NCI-H2196 treated with DMSO at 0.1 percent for 48 hours (cell line): ENCODE measurements around the gene UBL4B.

ENCODE experiments used
- DNase-seq: peaks from one replicate; lab custom pipeline; 2025; ENCODE audit not compliant: unreplicated experiment; lab: John Stamatoyannopoulos, UW

Gene UBL4B

DNA sequence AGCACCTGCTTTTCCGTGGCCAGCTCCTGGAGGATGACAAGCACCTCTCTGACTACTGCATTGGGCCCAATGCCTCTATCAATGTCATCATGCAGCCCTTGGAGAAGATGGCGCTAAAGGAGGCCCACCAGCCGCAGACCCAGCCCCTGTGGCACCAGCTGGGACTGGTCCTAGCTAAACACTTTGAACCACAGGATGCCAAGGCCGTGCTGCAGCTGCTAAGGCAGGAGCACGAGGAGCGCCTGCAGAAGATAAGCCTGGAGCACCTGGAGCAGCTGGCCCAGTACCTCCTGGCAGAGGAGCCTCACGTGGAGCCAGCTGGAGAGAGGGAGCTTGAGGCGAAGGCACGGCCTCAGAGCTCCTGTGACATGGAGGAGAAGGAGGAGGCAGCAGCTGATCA lies 413 bp downstream of the UBL4B start:
- peak; percentile 70 for DNase-seq

DNA sequence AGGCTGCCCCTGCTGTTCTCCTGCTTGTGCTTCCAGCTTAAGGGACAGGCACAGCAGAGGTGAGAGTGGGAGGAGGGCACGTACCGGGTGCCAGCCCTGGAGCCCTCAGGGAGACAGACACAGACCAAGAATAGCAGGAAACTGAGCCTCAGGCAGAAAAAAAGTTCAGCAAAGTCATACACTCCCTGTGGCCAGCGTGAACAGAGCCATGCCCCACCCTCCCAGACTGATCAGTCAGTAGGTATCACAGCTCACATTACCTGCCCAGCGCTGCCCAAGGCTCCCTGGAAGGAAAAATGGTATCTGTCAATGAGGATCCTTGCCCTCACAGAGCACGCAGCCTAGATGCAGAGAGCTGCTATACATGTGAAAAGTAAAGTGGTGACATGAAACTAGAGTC lies 1.3 kb downstream of the UBL4B start:
- no peak for DNase-seq

DNA sequence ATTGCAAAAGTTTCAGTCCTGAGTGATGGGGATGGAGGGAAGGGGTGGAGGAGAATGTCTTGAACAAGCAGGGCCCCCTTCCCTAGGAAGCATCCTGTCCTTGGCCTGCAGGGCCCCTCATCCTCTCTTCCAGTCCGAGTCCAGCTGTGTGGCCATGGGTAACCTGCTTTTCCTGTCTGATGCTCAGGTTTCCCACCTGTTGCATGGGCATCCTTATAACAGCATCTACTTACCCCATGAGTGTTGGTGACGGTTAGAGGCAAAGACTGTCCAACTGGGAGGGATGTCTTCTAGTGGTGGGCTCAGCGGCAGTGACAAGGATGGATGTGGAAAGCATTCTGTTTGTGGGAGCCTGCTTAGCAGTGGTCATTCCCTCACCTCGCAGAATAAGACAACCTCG lies 1.9 kb downstream of the UBL4B start:
- no peak for DNase-seq

DNA sequence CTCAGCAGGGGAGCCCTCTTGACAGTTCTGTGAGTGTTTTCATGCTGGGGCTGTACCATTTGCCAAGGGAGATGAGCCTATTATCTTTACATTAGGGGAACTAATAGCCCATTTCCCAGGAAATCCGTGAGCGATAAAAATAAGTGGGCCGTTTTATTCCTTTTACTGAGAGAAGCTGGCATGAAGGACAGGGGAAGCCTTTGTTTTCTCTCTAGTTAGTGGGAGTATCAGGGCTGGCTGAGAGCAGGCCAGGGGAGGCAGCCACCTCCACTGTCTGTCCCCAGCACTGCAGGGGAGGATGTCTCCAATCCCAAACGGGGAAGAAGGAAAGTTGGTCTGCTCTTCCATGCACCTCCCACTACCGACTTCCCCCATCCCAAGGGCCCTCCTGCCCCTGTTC lies 2.5 kb downstream of the UBL4B start:
- no peak for DNase-seq

DNA sequence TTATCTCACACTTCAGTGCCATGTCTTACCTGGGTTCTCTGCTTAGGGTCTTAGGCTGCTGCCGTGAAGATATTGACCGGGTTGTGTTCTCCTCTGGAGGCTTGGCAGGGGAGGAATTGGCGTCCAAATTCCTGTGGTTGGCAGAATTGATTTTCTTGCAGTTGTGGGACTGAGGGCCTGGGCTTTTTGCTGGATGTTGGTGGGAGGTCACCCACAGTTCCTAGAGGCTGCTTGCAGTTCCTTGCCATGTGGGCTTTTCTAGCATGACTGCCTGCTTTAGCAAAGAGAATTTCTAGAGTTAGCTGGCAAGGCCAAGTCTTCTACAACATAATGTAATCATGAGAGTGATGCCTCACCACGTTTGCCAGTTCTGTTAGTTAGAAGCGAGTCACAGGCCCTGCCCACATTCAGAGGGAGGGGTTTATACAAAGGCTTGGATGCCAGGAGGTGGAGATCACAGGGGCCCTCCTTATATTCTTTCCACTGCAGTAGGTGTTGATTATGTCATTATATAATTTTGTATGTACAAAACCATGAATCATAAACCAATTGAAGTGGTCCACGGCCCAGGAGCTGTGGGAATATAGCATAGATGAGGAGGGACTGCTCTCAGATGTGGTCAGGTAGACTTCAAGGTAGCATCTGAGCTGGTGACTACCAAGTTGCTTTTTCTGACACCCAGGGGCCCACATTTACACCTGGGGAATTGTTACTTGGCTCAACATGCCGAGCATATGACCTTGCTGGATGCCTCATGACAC lies 6.6 kb downstream of the UBL4B start:
- DNase-seq: no peak

DNA sequence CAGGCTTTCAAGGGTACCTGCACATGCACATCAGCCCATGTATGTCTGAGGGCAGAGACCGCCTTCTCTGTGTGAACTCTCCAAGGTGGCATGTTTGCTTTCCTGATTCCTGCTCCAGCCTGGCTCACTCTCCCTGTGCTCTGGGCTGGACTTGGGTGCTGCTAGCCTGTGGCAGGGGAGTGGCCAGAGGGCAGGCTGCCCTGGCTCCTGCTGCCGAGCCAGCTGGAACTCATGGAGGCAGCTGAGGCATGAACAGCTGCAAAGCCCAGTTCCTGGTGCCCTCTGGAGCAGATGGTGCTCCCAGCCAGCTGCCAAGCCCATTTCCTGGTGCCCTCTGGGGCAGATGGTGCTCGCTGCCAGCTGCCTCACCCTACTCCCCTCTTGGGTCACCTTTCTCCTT lies 7.6 kb downstream of the UBL4B start:
- DNase-seq: peak; percentile 72

DNA sequence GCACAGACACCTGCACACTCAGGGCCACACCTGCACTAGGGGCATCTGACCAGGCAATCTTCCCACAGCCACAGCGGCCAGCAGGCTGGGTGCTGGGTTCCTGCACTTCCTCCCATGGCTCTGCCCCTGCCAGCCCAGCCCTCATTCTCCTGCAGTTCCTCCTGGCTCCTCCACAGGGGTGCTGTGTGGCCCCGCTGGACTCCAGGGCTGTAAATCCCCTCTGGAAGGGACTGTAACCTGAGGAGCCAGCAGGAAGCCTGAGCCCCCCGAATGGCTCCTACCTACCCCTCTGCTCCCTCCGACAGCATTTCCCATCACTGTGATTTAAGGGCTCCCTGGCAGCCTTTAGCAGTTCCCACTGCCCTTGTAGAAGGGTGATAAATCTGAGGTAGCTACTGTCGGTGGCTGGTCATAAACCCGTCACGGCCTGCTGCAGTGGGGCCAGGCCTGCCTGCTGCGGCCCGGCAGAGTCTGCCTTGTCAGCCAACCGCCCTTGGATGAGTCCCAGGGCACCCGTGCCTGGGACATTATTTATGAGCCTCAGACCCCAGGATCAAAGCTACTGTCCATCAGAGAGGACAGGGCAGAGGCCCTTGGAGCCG lies 8.8 kb downstream of the UBL4B start:
- no peak for DNase-seq

DNA sequence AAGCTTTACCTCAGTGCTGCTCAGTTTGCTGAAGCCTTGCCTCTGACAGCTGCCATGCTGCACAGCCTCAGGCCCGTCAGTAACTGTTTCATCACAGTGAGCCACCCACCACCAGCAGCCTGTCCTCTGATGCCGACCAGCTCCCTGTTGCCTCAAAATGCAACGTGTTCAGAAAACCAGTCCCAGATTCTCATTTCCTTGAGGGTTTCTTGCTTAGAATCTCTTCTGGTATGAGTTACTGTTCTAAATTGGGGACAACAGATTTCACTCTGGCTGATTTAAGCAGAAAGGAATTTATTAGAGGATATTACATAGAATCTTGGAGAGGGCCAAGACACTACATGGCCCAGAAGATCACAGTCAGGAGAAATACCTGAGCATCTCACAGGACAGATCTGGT lies 11.0 kb downstream of the UBL4B start:
- DNase-seq: no peak

DNA sequence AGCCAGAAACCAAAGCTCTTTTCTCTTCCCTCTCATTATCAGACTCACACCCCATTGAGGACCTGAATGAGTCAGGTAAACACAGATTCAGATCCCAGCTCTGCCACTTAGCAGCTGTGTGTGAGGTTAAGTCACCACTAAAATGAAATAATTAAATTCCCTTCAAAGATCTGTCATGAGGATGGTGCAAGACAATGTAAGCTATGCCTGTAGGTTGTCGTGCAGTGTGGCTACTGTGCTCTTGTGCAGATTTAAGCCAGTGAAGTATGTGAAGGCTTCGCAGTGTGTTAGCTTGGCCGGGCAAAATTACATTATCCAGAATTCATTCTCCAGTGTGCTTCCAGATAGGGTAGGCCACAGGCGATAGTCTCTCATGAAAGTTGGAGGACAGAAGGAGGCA lies 13.6 kb downstream of the UBL4B start:
- no peak for DNase-seq

DNA sequence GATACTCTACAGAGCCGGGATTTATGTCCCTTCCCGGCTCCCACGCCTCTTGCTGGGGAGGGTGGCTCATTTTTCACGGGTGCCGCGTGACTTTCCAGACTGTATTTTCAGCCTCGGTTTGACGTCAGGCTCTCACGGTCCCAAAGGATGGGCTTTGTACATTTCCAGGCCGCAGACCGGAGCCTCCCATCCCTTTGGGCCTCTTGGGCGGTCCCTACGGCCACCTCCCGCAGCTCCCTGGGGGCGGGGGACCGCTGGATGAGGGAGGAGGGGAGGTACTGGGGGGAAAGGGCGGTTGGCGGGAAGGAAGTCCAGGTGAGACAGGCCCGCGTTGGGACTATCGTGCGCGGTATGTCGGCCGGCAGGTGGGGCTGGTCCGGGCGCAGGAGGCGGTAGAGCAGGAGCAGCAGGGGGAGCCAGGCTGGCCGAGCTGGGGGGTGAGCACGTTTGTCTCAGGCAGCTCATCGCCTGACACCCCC lies 17.9 kb downstream of the UBL4B start:
- no peak for DNase-seq

DNA sequence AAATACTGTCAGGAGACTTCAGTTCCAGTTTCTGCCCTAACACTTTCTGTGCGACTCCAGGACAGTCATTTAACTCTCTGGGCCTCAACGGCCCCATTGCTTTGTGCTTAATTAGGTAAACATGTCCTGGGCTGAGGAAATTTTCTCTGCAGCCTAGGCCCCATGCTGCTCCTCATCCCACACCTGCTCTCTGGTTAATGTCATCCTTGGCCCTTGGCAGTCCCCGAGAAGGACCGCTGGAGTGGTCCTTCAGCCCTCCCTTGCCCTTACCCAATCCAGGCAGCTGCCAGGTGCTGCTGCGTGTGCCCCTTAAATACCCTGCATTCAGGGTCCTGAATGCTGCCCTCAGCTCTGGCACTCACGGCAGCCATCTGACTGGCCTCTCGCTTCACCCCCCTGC lies 18.7 kb downstream of the UBL4B start:
- no peak for DNase-seq

DNA sequence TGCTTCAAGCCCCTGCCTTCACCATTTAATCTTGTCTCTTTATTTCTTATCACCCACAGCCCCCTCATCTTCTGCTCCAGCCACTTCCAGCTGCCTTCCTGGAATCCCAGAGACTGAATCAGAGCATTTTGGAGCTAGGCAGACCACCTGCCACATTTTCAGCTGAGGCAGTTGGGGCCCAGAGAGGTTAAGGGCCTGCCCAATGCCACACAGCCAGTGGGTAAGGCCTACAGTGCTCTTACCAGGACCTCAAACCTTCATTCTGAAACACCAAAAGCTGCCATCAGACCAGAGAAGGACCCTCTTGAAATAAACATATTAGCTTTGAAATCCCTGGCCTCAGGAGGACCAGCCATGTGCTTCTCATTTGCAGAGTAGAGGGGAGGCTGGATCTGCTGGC lies 20.4 kb downstream of the UBL4B start:
- DNase-seq: no peak

DNA sequence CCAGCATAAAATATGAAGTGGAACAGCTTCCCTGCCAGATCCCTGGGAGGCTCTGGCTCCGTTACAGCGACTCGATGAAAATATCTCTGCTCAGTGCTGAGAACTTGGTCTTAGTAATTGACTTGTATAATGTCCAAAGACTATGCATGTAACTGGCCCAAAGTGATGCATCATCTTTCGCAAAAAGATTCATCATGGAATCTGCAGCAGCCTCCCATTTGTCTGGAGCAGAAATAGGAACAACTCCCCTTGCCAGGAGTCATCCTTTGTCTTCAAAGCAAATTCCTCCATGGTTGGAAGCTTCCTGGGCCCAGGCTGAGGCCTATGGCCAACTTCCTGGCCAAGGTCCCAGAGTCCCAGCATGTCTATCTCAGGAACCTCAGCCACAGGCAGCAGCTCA lies 21.2 kb downstream of the UBL4B start:
- DNase-seq: no peak

DNA sequence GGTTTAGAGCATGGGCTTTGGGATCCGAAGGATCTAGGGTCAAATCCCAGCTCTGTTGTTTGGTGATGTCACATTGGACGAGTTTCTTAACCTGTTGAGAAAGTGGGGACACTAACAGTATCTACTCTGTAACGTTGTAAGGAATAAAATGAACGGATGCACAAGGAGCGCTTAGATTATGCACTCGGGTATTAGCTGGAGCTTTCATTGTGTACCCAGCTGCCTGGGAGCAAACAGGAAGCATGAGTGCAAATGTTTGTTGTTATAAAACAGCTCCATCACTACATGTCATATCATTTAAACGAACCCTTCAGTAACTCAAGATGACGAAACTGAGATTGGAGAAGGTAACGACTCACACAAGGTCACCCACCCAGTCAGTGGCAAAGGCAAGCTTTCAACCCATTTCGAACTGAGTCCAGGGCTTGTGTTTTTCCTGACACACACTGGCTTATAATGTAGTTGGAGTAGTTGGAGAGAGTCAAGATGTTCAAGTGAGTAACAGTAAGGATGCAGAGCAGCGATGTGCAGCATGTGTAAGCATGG lies 21.9 kb downstream of the UBL4B start:
- peak; percentile 71 for DNase-seq

DNA sequence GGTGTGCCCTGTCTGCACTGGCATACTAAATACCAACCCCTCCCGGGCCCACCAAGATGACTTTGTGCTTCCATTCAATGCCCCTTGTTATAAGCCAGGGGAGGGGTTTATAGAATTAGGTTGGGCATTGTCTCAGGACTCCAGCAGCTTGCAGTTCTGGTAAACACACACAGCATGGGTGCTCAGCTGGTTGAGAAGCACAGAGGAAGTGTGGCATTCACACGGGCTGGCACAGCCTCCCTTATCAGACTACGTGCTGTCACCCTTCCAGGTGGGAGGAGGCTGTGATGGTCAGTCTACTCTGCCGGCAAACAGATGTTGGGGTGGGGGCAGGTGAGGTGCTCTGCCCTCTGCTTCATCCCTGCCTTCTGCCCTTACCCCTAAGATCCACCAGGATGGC lies 23.0 kb downstream of the UBL4B start:
- peak; percentile 74 for DNase-seq

DNA sequence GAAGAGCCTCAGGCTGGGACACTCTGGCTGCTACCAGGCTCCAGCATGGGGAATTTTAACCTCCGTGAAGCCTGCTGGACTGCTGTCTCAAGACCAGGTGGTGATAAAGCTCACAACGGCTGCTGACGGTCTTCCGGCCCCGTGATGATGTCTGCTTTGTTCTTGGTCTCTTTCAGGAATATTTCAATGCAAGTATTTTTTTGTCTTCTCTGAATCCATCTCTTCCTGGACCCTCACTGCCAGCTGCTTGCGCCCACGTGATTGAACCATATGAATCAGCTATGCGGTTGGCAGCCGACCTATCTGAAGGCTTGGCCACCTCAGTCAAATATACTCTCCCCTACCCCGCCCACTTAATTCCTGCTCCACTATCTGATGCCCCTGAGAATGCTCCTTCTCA lies 23.4 kb downstream of the UBL4B start:
- DNase-seq: peak; percentile 63

DNA sequence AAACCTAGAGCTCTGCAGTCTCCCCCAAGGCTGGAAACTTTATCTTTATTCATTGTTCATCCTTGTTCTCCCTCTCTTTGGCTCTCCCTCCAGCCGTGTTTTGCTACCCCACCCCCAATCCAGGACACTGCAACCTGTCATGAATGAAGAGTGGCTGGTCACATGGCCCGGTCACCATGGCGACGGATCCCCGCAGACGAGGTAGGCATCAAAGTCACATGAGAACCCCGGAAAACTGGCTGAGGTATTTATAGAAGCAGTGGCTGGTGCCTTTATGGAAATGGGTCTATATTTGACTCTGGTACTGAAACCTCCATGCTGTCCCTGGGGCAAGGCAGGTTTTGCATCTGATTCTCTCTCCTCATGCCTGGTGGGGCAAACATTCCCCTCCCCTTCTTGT lies 24.7 kb downstream of the UBL4B start:
- DNase-seq: peak; percentile 87

DNA sequence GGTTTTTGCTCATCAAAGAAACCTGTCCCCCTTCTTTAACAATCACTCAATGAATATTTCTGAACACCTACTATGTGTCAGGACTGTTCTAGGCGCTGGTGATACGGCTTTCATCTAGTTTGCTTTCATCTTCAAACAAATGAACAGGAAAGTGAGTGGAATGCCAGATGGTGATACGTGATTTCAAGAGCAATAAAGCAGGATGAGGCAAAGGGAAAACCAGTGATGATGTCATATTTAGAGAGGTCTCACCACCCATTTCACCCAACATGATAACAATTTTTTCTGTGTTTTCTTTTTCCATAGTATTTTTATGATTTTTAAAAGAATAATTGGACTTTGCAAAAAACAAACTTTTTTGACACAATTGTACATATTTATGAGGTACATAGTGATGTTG lies 26.7 kb downstream of the UBL4B start:
- DNase-seq: no peak

DNA sequence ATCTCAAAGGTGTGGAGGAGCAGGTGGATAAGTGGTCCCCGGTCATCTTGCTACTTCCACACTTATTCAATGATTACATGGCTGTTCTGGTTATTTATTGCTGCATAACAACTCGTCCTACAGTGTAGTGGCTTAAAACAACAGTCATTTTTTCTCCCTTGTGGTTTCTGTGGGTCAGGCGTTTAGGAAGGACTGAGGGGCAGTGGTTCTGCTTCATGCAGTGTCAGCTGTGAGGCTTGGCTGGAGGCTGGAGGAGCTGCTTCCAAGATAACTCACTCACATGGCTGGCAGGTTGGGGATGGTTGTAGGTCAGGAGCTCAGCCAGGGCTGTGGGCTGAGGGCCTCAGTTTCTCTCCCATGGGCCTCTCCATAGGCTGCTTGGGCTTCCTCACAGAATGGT lies 32.1 kb downstream of the UBL4B start:
- no peak for DNase-seq

DNA sequence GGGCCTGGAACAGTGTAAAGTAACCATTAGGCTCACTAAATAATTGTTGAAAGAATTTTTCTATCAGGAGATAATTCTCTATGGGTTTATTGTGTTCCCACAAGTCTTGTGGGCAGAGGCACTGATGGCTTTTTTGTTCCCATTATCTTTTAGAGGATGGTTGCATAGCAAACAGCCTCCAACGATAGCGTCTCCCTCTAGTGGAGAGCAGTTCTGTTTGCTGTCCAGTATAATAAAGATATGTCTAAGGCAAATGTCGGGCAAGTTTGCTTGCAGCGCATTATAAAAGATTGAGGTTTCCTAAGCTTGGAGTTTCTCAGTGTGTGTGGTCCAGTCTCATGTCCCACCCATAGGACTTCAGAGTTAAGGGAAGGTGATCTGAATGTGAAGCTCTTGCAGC lies 36.7 kb downstream of the UBL4B start:
- no peak for DNase-seq

DNA sequence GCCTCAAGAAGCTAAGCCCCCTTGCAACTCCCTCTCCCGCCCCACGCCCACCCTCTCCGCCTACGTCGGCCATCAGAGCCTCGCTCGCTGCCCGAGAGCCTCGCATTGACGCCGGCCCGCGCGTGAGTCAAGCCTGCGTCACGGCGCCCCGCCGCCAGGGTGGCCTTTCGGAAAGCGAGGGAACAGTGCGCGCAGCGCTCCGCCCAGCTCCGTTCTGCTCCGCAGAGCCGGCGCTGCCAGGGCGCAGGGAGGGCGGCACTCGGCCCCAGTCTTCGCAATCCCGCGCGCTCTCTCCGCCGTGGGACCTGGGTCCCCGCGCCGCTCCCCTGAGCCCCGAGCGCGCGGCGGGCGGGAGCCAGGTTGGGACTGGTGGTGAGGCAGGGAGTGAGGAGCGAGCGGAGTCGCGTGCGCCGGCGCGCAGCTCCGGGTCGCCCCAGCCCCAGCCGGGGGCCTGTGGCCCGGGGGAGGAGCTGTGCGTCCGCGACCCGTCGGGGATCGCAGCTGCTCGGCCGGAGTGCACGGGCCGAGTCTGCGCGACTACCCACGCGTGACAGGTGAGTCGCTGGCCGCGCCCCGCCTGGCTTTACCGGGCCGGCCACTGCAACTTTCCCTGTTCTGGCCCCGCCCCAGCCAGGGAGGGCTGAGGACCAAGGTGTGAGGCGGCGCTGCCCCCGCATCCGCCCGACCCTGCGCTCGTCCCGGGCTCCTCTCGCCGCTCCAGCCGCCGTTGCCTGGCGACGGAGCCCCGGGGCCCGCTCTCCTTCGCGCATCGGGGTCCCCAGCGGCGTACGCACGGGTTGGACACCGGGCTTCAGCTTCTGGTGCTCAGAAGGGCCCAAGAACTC lies 38.3 kb downstream of the UBL4B start, which contains the start of gene SLC6A17:
SLC6A17 (plus strand) TSS at position 165 of the 845 bp plus-strand sequence. CDS start 16,436 bp downstream, outside the sequence.
- DNase-seq: peak; percentile 60
